ENCODE measurements around the gene KCNK17. TPM values are rescaled to one million over a fixed set of nuclear protein-coding genes. Genes with fewer than 3 reads are reported as not detected.

The KCNK17 gene
- total and polyA plus RNA-seq, 9 of the 15 experiments (the other 6 are each of a cell fraction or from before 2014, with no cell fraction given) = not detected

DNA sequence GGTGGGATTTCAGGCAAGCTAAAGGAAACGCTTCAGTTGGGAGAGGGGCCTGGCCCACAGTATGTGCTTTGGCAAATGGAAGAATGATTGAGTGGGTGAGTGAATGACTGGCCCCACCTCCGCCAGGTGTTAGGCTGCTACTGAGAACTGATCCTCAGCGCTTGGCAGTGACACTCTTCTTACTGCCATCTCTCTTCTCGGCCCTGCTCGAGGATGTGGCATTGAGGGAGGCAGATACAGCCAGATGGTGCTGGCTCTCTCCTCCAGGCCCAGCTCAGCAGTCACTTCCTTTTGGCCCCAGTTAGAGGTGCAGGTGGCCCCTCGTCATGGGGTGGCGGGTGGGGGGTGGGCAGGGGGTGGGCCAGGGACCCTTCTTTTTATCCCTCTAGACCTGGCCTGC is 46.0 kb downstream of the KCNK17 start:
- no peaks in the 10 kb centered on the region for H3K4me1 ChIP-seq (replicated peaks in 1 of 2; ENCODE audit: control insufficient read depth in 2 of 2, insufficient read depth in 2 of 2, low read length in 2 of 2)
- ChIA-PET CTCF (ENCODE audit: low intra/inter-chr PET ratio) (no interaction called here), POLR2A (no interaction called here)
- no peak overlapping the region for H3K4me2 ChIP-seq (ENCODE audit: insufficient read depth, low read length)
- no peak for DNase-seq (ENCODE audit: extremely low read depth in 1 of 4, low spot score in 3 of 4)
- peak; percentile 44 for FAIRE-seq
- in situ Hi-C loops (cut with MboI) (no loop called here), intact Hi-C loops (cut with micrococcal nuclease) (no loop called here)
- no peak for ATAC-seq
- H3K27me3 ChIP-seq (ENCODE audit: control insufficient read depth in 2 of 2, insufficient read depth in 2 of 2, low read length in 2 of 2) = peaks cover 39 to 43% of the 10 kb centered on the region in 2 experiments
- no peak overlapping the region for H3K9ac ChIP-seq (ENCODE audit: insufficient read depth in 1 of 2, low read depth in 2 of 2, low read length in 2 of 2)
- no peak overlapping the region for H2AFZ ChIP-seq (ENCODE audit: low read depth, low read length)
- H3K79me2 ChIP-seq (ENCODE audit: control insufficient read depth, insufficient read depth, low read length) = no peaks in the 10 kb centered on the region
- no peak overlapping the region for H3K27ac ChIP-seq (ENCODE audit: extremely low read depth, low read depth, low read length)
- no peak for TF ChIP-seq RBM39 (optimal IDR thresholded peaks at IDR 0.05; ENCODE audit: low read depth, low read length)
- no peak for TF ChIP-seq PCBP1 (IDR thresholded peaks at IDR 0.05; ENCODE audit: low read depth, low read length, poor library complexity, severe bottlenecking)
- no peak for TF ChIP-seq CREB3 (tag; conservative IDR thresholded peaks at IDR 0.05; ENCODE audit: low read depth)
- no peak overlapping the region for H3K4me3 ChIP-seq
- H3K36me3 ChIP-seq (ENCODE audit: control insufficient read depth, insufficient read depth, low read length) = no peaks in the 10 kb centered on the region
- no peaks in the 10 kb centered on the region for H4K20me1 ChIP-seq (replicated peaks; ENCODE audit: control insufficient read depth, insufficient read depth, low read length)
- H3K9me1 ChIP-seq (ENCODE audit: control insufficient read depth, insufficient read depth, low read length) = no peaks in the 10 kb centered on the region
- BruUV-seq (replicated peaks) = no TSS peak
- no peaks in the 10 kb centered on the region for H3K9me3 ChIP-seq (replicated peaks; ENCODE audit: control insufficient read depth, insufficient read depth, low read depth, low read length)
- under 1% methylated on average over 7 of the region's 7 CpGs for WGBS (ENCODE audit: insufficient coverage, low coverage, missing lambda C conversion rate)

GRCh38 chr6:39266782-39267355 is 47.4 kb downstream of the KCNK17 start:
- Histone ChIP-seq H3K9me3 (replicated peaks; ENCODE audit: control insufficient read depth, insufficient read depth, low read depth, low read length) (no peaks in the 10 kb centered on the region), H4K20me1 (replicated peaks; ENCODE audit: control insufficient read depth, insufficient read depth, low read length) (no peaks in the 10 kb centered on the region), H3K27me3 (ENCODE audit: control insufficient read depth in 2 of 2, insufficient read depth in 2 of 2, low read length in 2 of 2) (peaks cover 33 to 42% of the 10 kb centered on the region in 2 experiments), H3K9ac (ENCODE audit: insufficient read depth in 1 of 2, low read depth in 2 of 2, low read length in 2 of 2) (no peak overlapping the region), H3K4me2 (ENCODE audit: insufficient read depth, low read length) (no peak overlapping the region), H2AFZ (ENCODE audit: low read depth, low read length) (no peak overlapping the region), H3K79me2 (ENCODE audit: control insufficient read depth, insufficient read depth, low read length) (no peaks in the 10 kb centered on the region), H3K36me3 (ENCODE audit: control insufficient read depth, insufficient read depth, low read length) (no peaks in the 10 kb centered on the region), H3K27ac (ENCODE audit: extremely low read depth, low read depth, low read length) (no peak overlapping the region), H3K9me1 (ENCODE audit: control insufficient read depth, insufficient read depth, low read length) (no peaks in the 10 kb centered on the region), H3K4me3 (no peak overlapping the region), H3K4me1 (replicated peaks in 1 of 2; ENCODE audit: control insufficient read depth in 2 of 2, insufficient read depth in 2 of 2, low read length in 2 of 2) (no peaks in the 10 kb centered on the region)
- in situ Hi-C loops (cut with MboI) (no loop called here), intact Hi-C loops (cut with micrococcal nuclease) (no loop called here)
- ATAC-seq = no peak
- ChIA-PET POLR2A (no interaction called here), CTCF (ENCODE audit: low intra/inter-chr PET ratio) (no interaction called here)
- 3% methylated on average over 5 of the region's 5 CpGs for WGBS (ENCODE audit: insufficient coverage, low coverage, missing lambda C conversion rate)
- no peak for FAIRE-seq
- BruUV-seq (replicated peaks) = no TSS peak
- no peak for TF ChIP-seq CAMTA2 (CRISPR knock-in tag; conservative IDR thresholded peaks at IDR 0.05)
- no peak for DNase-seq (ENCODE audit: extremely low read depth in 1 of 4, low spot score in 3 of 4)

Measured in K562 (cell line).